ENCODE data around the gene IGF2BP3.
"Not testable (repeated sequence)": the region's sequence is repeated elsewhere in the genome, so short reads cannot be mapped to it uniquely, and the experiment has no call there.

Gene IGF2BP3

DNA sequence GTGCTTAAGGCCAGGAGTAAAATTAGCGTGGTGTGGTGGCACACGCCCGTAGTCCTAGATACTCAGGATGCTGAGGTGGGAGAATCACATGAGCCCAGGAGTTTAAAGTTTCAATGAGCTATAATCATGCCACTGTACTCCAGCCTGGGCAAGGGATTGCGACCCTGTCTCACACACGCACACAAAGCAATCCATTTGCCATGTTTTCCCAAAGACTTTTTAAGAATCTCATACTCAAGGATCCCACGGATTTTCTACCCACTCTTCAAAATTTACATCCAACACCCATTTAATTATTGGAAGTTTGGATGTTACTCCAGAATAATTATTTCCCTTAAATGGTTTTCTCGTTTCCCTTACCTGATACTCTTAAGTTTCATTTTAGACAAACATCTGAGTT, 47.9 kb downstream of the IGF2BP3 start:
- Histone ChIP-seq H3K27me3 (ENCODE audit: insufficient read depth, insufficient read length) (no peaks in the 10 kb centered on the region), H3K36me3 (ENCODE audit: insufficient read depth, insufficient read length, low read length) (peaks cover 7% of the 10 kb centered on the region), H3K9ac (ENCODE audit: insufficient read length, low read depth) (no peak overlapping the region), H3K4me3 (ENCODE audit: insufficient read length, low read depth) (no peak overlapping the region), H3K4me1 (ENCODE audit: insufficient read depth, insufficient read length) (no peaks in the 10 kb centered on the region), H3K9me3 (ENCODE audit: insufficient read depth, low read length) (no peaks in the 10 kb centered on the region)
- DNase-seq (ENCODE audit: low read depth, low spot score): no peak
- no peak for TF ChIP-seq ZNF274 (IDR thresholded peaks at IDR 0.05; ENCODE audit: low read depth, low read length)
- no peak for TF ChIP-seq YY1 (IDR thresholded peaks at IDR 0.05; ENCODE audit: insufficient read depth, insufficient read length)

DNA sequence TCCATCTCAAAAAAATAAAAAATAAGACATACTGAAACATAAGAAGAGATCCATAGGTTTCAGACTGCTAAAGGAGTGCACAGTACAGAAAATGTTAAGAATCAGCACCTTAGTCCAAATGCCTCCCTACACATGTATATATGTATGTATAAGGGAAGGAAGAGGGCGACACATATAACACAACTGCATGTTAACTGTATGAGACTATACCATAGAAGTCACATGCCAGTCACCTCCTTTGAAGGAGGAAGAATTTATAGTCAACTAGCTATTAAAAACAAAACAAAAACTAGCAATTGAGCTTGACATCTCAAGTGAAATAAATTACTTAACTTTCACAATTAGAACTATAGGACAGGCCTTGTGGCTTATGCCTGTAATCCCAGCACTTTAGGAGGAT, 50.4 kb downstream of the IGF2BP3 start:
- Histone ChIP-seq H3K27me3 (ENCODE audit: insufficient read depth, insufficient read length) (no peaks in the 10 kb centered on the region), H3K9ac (ENCODE audit: insufficient read length, low read depth) (no peak overlapping the region), H3K36me3 (ENCODE audit: insufficient read depth, insufficient read length, low read length) (peaks cover 15% of the 10 kb centered on the region), H3K4me3 (ENCODE audit: insufficient read length, low read depth) (no peak overlapping the region), H3K9me3 (ENCODE audit: insufficient read depth, low read length) (no peaks in the 10 kb centered on the region), H3K4me1 (ENCODE audit: insufficient read depth, insufficient read length) (no peaks in the 10 kb centered on the region)
- DNase-seq (ENCODE audit: low read depth, low spot score): no peak
- no peak for TF ChIP-seq ZNF274 (IDR thresholded peaks at IDR 0.05; ENCODE audit: low read depth, low read length)
- TF ChIP-seq YY1 (IDR thresholded peaks at IDR 0.05; ENCODE audit: insufficient read depth, insufficient read length): no peak
- TF ChIP-seq SUZ12 (IDR thresholded peaks at IDR 0.05; ENCODE audit: extremely low read depth, insufficient read depth, insufficient read length): no peak

DNA sequence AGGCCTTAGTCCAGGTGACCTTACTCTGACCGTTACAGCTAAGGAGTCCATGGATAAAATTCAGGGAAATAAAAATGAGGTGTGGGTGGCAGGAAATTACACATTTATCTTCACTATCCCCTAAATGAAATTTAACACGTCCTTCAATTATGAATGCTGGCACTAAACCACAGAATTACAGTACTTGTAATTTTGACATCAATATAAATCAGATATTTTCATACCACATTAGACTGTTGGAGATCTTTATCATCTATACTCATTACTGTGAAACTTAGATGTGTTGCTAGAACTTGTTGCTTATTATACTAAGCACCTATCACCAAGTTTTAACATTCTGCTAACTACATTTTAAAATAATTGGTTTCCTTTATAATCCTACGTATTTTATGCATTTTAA, 51.1 kb downstream of the IGF2BP3 start:
- no peak for DNase-seq (ENCODE audit: low read depth, low spot score)
- Histone ChIP-seq H3K4me1 (ENCODE audit: insufficient read depth, insufficient read length) (peaks cover 2% of the 10 kb centered on the region), H3K27me3 (ENCODE audit: insufficient read depth, insufficient read length) (no peaks in the 10 kb centered on the region), H3K36me3 (ENCODE audit: insufficient read depth, insufficient read length, low read length) (peaks cover 22% of the 10 kb centered on the region), H3K4me3 (ENCODE audit: insufficient read length, low read depth) (no peak overlapping the region), H3K9me3 (ENCODE audit: insufficient read depth, low read length) (no peaks in the 10 kb centered on the region), H3K9ac (ENCODE audit: insufficient read length, low read depth) (no peak overlapping the region)
- TF ChIP-seq SUZ12 (IDR thresholded peaks at IDR 0.05; ENCODE audit: extremely low read depth, insufficient read depth, insufficient read length) (no peak), YY1 (IDR thresholded peaks at IDR 0.05; ENCODE audit: insufficient read depth, insufficient read length) (no peak), ZNF274 (IDR thresholded peaks at IDR 0.05; ENCODE audit: low read depth, low read length) (no peak)

DNA sequence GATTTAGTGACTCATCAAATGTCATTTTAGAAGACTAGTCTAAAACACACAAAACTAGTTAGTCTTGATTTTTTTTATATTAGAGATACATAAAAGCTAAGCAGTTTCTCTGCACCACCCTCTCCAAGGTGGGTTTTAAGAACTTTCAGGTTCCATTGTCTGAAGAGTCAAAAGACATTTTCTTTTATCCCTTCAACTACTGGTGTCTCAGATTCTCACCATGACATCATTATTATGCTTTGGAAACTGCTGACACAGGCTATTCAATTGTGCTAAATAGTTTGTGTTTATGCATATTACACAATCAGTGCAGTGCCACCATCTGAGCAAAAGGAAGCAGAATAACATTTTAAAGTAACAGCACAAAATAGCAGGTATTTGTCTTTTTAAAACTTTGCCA, 52.2 kb downstream of the IGF2BP3 start:
- DNase-seq (ENCODE audit: low read depth, low spot score): no peak
- H3K27me3 ChIP-seq (ENCODE audit: insufficient read depth, insufficient read length): no peaks in the 10 kb centered on the region
- no peak overlapping the region for H3K9ac ChIP-seq (ENCODE audit: insufficient read length, low read depth)
- TF ChIP-seq ZNF274 (IDR thresholded peaks at IDR 0.05; ENCODE audit: low read depth, low read length) (no peak), SUZ12 (IDR thresholded peaks at IDR 0.05; ENCODE audit: extremely low read depth, insufficient read depth, insufficient read length) (no peak), YY1 (IDR thresholded peaks at IDR 0.05; ENCODE audit: insufficient read depth, insufficient read length) (no peak)
- peaks cover 2% of the 10 kb centered on the region for H3K4me1 ChIP-seq (ENCODE audit: insufficient read depth, insufficient read length)
- H3K4me3 ChIP-seq (ENCODE audit: insufficient read length, low read depth): no peak overlapping the region
- no peaks in the 10 kb centered on the region for H3K9me3 ChIP-seq (ENCODE audit: insufficient read depth, low read length)
- H3K36me3 ChIP-seq (ENCODE audit: insufficient read depth, insufficient read length, low read length): peaks cover 28% of the 10 kb centered on the region

DNA sequence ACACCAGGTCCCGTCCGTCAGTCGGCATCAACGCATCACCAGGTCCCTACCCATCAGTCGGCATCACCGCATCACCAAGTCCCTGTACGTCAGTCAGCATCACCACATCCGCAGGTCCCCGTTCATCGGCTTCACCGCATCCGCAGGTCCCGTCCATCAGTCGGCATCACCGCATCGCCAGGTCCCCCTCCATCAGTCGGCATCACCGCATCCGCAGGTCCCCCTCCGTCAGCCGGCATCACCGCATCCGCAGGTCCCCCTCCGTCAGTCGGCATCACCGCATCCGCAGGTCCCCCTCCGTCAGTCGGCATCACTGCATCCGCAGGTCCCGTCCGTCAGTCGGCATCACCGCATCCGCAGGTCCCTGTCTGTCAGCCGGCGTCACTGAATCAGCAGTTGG, 55.1 kb downstream of the IGF2BP3 start:
- TF ChIP-seq SUZ12 (IDR thresholded peaks at IDR 0.05; ENCODE audit: extremely low read depth, insufficient read depth, insufficient read length): no peak
- TF ChIP-seq ZNF274 (IDR thresholded peaks at IDR 0.05; ENCODE audit: low read depth, low read length): no peak
- TF ChIP-seq YY1 (IDR thresholded peaks at IDR 0.05; ENCODE audit: insufficient read depth, insufficient read length): no peak

DNA sequence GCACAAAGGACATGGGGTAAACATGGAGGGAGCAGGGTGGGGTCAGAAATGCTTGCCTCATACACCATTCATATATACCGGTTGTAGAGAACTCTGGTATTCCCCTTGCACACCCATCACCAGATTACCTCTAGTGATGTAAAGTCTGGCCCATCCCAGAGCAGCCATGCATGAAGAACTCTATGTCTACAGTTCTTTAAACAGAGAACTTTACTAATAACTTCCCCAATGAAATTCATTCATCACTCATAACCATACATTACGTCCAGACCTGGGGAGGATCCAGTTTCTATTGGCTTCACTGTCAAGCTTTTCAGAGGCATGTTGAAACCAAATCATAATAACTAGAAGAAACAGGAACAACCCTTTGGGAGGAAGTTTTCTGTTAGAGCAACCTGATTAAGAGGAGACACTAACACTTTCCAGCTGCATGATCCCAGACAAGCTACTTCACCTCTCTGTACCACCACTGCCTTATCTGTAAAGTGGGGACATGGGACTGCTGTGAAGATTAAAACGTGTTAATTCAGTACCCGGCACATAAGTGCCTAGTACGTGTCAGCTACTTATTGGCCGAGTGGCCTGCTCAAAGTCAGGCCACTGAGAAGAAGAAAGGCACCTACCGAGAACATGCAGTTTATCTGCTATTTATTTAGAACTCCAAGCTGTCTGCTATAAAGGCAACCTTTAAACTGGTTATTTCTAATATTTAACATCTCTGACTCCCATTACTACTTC, 59.7 kb downstream of the IGF2BP3 start:
- peaks cover 18% of the 10 kb centered on the region; the same call in 1 of the 2 replicates for H3K9me3 ChIP-seq (ENCODE audit: insufficient read depth, low read length)
- DNase-seq (ENCODE audit: low read depth, low spot score): no peak
- H3K9ac ChIP-seq (ENCODE audit: insufficient read length, low read depth): no peak overlapping the region
- H3K4me3 ChIP-seq (ENCODE audit: insufficient read length, low read depth): no peak overlapping the region
- H3K36me3 ChIP-seq (ENCODE audit: insufficient read depth, insufficient read length, low read length): peaks cover 55% of the 10 kb centered on the region
- TF ChIP-seq YY1 (IDR thresholded peaks at IDR 0.05; ENCODE audit: insufficient read depth, insufficient read length): no peak
- no peak for TF ChIP-seq SUZ12 (IDR thresholded peaks at IDR 0.05; ENCODE audit: extremely low read depth, insufficient read depth, insufficient read length)
- TF ChIP-seq ZNF274 (IDR thresholded peaks at IDR 0.05; ENCODE audit: low read depth, low read length): no peak
- no peaks in the 10 kb centered on the region for H3K27me3 ChIP-seq (ENCODE audit: insufficient read depth, insufficient read length)
- H3K4me1 ChIP-seq (ENCODE audit: insufficient read depth, insufficient read length): peaks cover 2% of the 10 kb centered on the region

More for the DNA sequence above, 55.1 kb downstream of the IGF2BP3 start:
- peaks cover 2% of the 10 kb centered on the region for H3K4me1 ChIP-seq (ENCODE audit: insufficient read depth, insufficient read length)
- H3K4me3 ChIP-seq (ENCODE audit: insufficient read length, low read depth): no peak overlapping the region
- H3K27me3 ChIP-seq (ENCODE audit: insufficient read depth, insufficient read length): no peaks in the 10 kb centered on the region
- no peaks in the 10 kb centered on the region for H3K9me3 ChIP-seq (ENCODE audit: insufficient read depth, low read length)
- H3K36me3 ChIP-seq (ENCODE audit: insufficient read depth, insufficient read length, low read length): peaks cover 46% of the 10 kb centered on the region
- DNase-seq (ENCODE audit: low read depth, low spot score): no peak
- H3K9ac ChIP-seq (ENCODE audit: insufficient read length, low read depth): no peak overlapping the region

DNA sequence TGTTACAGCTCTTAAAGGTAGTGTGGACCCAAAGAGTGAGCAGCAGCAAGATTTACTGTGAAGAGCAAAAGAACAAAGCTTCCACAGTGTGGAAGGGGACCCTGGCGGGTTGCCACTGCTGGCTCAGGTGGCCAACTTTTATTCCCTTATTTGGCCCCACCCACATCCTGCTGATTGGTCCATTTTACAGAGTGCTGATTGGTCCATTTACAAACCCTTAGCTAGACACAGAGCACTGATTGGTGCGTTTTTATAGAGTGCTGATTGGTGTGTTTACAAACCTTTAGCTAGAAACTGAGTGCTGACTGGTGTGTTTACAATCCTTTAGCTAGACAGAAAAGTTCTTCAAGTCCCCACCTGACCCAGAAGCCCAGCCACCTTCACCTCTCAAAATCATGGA, 63.7 kb downstream of the IGF2BP3 start:
- DNase-seq (ENCODE audit: low read depth, low spot score); H3K9ac ChIP-seq (ENCODE audit: insufficient read length, low read depth); H3K4me3 ChIP-seq (ENCODE audit: insufficient read length, low read depth); H3K4me1 ChIP-seq (ENCODE audit: insufficient read depth, insufficient read length); H3K27me3 ChIP-seq (ENCODE audit: insufficient read depth, insufficient read length): not testable (repeated sequence)
- Histone ChIP-seq H3K9me3 (ENCODE audit: insufficient read depth, low read length) (peaks cover 18% of the 10 kb centered on the region; the same call in 1 of the 2 replicates), H3K36me3 (ENCODE audit: insufficient read depth, insufficient read length, low read length) (peaks cover 42% of the 10 kb centered on the region)

Measured in NT2/D1 (cell line).